Panc1 (cell line): ENCODE measurements around the gene CCDC194. TPM values are rescaled to one million over a fixed set of nuclear protein-coding genes. Genes with fewer than 3 reads are reported as not detected.

Experiments used
- ATAC-seq: fragments of 200-7000 bp; cut with Tn5 transposase; 2 replicates; pipeline ENCODE4 v1.9.1; 2020; ENCODE audit warnings: mild to moderate bottlenecking, moderate library complexity
- BruUV-seq: library from RNA; stranded (reverse); fragments of 400-500 nt; replicated peaks from 2 replicates; lab custom pipeline; 2021; lab: Mats Ljungman, UMichigan
- CTCF ChIA-PET: fragments of 300-600 bp; sonication (Branson Sonifier 250); formaldehyde crosslinking; loops from one replicate; lab custom pipeline; 2022; ENCODE audit warnings: antibody characterized with exemption; lab: Charles Lee
- POLR2A ChIA-PET: fragments of 300-600 bp; sonication (Branson Sonifier 250); formaldehyde crosslinking; loops from one replicate; lab custom pipeline; 2022; ENCODE audit warnings: antibody characterized with exemption; lab: Charles Lee
- DNase-seq: peaks from one replicate; pipeline ENCODE4 v3.0.0-alpha.2; 2010; ENCODE audit warnings: low read depth, low spot score
- H3K27ac ChIP-seq: 2 replicates; pipeline ENCODE4 v1.5.1; 2011; ENCODE audit warnings: mild to moderate bottlenecking, low read length, inconsistent platforms
- H3K27me3 ChIP-seq: fragments of 200-500 bp; sonication (Bioruptor generic); 2 replicates; pipeline ENCODE4 v1.6.0; 2014; ENCODE audit warnings: low read length, inconsistent platforms; ENCODE audit not compliant: control insufficient read depth, insufficient read depth
- H3K36me3 ChIP-seq: fragments of 200-500 bp; sonication (Bioruptor generic); 2 replicates; pipeline ENCODE4 v1.5.1; 2014; ENCODE audit warnings: inconsistent platforms, mild to moderate bottlenecking, low read length, moderate library complexity; ENCODE audit not compliant: control insufficient read depth, insufficient read depth
- H3K4me1 ChIP-seq: 2 replicates; pipeline ENCODE4 v1.5.1; 2011; ENCODE audit warnings: inconsistent platforms, mild to moderate bottlenecking, low read length, moderate library complexity; ENCODE audit not compliant: control insufficient read depth, insufficient read depth
- H3K4me3 ChIP-seq, 2 experiments: 2 replicates each; pipeline ENCODE4 v1.5.1; 2011 to 2012; ENCODE audit warnings: low read depth in 2 of 2, low read length in 2 of 2, mild to moderate bottlenecking in 2 of 2, inconsistent platforms in 1 of 2, moderate library complexity in 1 of 2
- H3K9me3 ChIP-seq: fragments of 200-500 bp; sonication (Bioruptor generic); 2 replicates; pipeline ENCODE4 v1.5.1; 2014; ENCODE audit warnings: low read depth, mild to moderate bottlenecking, inconsistent platforms, low read length, moderate library complexity; ENCODE audit not compliant: control insufficient read depth, insufficient read depth
- POLR2AphosphoS5 ChIP-seq: IDR thresholded peaks from 2 replicates; pipeline ENCODE4 v1.6.1; 2012; ENCODE audit warnings: mild to moderate bottlenecking, low read depth, low read length, moderate library complexity
- REST ChIP-seq, 2 experiments: IDR thresholded peaks; 2 replicates each; pipeline ENCODE4 v1.6.1; 2011 to 2012; ENCODE audit warnings: low read depth in 2 of 2, control low read depth in 1 of 2, low read length in 1 of 2, mild to moderate bottlenecking in 1 of 2, moderate library complexity in 1 of 2; ENCODE audit not compliant: insufficient read depth in 1 of 2
- SIN3A ChIP-seq: IDR thresholded peaks from 2 replicates; pipeline ENCODE4 v1.6.1; 2012; ENCODE audit warnings: low read depth, mild to moderate bottlenecking, low read length, moderate library complexity, borderline replicate concordance; ENCODE audit not compliant: insufficient read depth
- TCF7L2 ChIP-seq: IDR thresholded peaks from 2 replicates; pipeline ENCODE4 v1.6.1; 2011; ENCODE audit warnings: mild to moderate bottlenecking, low read depth, low read length, inconsistent platforms
- in situ Hi-C: cut with HindIII; loops from 2 replicates; pipeline ENCODE4 v1.10.0; 2016; ENCODE audit warnings: low sequenced_read_pairs, low pct_unique_long_range_greater_than_20kb
- intact Hi-C: fragments of 100-400 bp; cut with micrococcal nuclease; formaldehyde crosslinking; loops from one replicate; pipeline ENCODE4 v1.10.0; 2022; ENCODE audit not compliant: unreplicated experiment
- total RNA-seq: library from RNA; stranded (reverse); gene quantifications from one replicate; pipeline ENCODE4 v1.2.1, GENCODE V29; 2021; ENCODE audit not compliant: unreplicated experiment
- TF ChIP-seq, protein P1 (sequence below): fragments of 450-650 bp; IDR thresholded peaks from 2 replicates; pipeline ENCODE4 v1.5.1; 2017; ENCODE audit warnings: mild to moderate bottlenecking

CCDC194 gene
- total RNA-seq, 1 experiment from 2014 or later: 0.51 TPM

GRCh38 chr19:17341386-17341785 lies 52.6 kb downstream of the CCDC194 start:
- H3K4me3 ChIP-seq: no peak overlapping the region
- CTCF ChIA-PET: no interaction called here
- intact Hi-C loops: no loop called here

GRCh38 chr19:17340871-17341357 lies 53.1 kb downstream of the CCDC194 start:
- no TSS peak for BruUV-seq
- no peak overlapping the region for H3K27ac ChIP-seq
- no peak for DNase-seq
- no peaks in the 10 kb centered on the region for H3K9me3 ChIP-seq
- intact Hi-C loops: no loop called here
- H3K36me3 ChIP-seq: peaks cover 4% of the 10 kb centered on the region; the same call in 1 of the 2 replicates
- in situ Hi-C loops: no loop called here
- H3K4me1 ChIP-seq: peaks cover 4% of the 10 kb centered on the region
- ATAC-seq: no peak
- H3K4me3 ChIP-seq: no peak overlapping the region
- ChIA-PET CTCF (no interaction called here), POLR2A (no interaction called here)
- TF ChIP-seq, protein P1, sequence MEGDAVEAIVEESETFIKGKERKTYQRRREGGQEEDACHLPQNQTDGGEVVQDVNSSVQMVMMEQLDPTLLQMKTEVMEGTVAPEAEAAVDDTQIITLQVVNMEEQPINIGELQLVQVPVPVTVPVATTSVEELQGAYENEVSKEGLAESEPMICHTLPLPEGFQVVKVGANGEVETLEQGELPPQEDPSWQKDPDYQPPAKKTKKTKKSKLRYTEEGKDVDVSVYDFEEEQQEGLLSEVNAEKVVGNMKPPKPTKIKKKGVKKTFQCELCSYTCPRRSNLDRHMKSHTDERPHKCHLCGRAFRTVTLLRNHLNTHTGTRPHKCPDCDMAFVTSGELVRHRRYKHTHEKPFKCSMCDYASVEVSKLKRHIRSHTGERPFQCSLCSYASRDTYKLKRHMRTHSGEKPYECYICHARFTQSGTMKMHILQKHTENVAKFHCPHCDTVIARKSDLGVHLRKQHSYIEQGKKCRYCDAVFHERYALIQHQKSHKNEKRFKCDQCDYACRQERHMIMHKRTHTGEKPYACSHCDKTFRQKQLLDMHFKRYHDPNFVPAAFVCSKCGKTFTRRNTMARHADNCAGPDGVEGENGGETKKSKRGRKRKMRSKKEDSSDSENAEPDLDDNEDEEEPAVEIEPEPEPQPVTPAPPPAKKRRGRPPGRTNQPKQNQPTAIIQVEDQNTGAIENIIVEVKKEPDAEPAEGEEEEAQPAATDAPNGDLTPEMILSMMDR: no peak
- TF ChIP-seq TCF7L2: no peak
- no peak for TF ChIP-seq POLR2AphosphoS5
- no peak for TF ChIP-seq SIN3A
- no peak for TF ChIP-seq REST (IDR thresholded peaks at IDR 0.05; ENCODE audit: insufficient read depth in 1 of 2, low read depth in 2 of 2, low read length in 1 of 2)
- no peaks in the 10 kb centered on the region for H3K27me3 ChIP-seq

More at GRCh38 chr19:17341386-17341785, 52.6 kb downstream of the CCDC194 start:
- POLR2A ChIA-PET: no interaction called here
- no peak for TF ChIP-seq REST (IDR thresholded peaks at IDR 0.05; ENCODE audit: insufficient read depth in 1 of 2, low read depth in 2 of 2, low read length in 1 of 2)
- TF ChIP-seq, protein P1: no peak
- ATAC-seq (no peak), DNase-seq (no peak)
- no TSS peak for BruUV-seq
- H3K27me3 ChIP-seq: no peaks in the 10 kb centered on the region
- H3K27ac ChIP-seq: no peak overlapping the region
- peaks cover 4% of the 10 kb centered on the region for H3K4me1 ChIP-seq
- in situ Hi-C loops: no loop called here
- no peaks in the 10 kb centered on the region for H3K9me3 ChIP-seq
- H3K36me3 ChIP-seq: peaks cover 4% of the 10 kb centered on the region; the same call in 1 of the 2 replicates

Other genes starting within 250 kb of the CCDC194 start
- gene USE1, start 178.8 kb downstream of the CCDC194 start, total RNA-seq: 26.2 TPM
- gene OCEL1, start 168.0 kb downstream of the CCDC194 start, total RNA-seq: 37.1 TPM
- gene NR2F6, start 148.3 kb downstream of the CCDC194 start, total RNA-seq: 173 TPM
- gene USHBP1, start 129.5 kb downstream of the CCDC194 start, total RNA-seq: not detected
- gene BABAM1, start 126.8 kb downstream of the CCDC194 start, total RNA-seq: 79.5 TPM
- gene ANKLE1, start 112.3 kb downstream of the CCDC194 start, total RNA-seq: 1.1 TPM
- 19.6 TPM for gene ABHD8, start 90.8 kb downstream of the CCDC194 start, total RNA-seq
- 87.7 TPM for gene MRPL34, start 88.3 kb downstream of the CCDC194 start, total RNA-seq
- 56.0 TPM for gene DDA1, start 84.6 kb downstream of the CCDC194 start, total RNA-seq
- gene ANO8, start 59.3 kb downstream of the CCDC194 start, total RNA-seq: 13.5 TPM
- gene GTPBP3, start 56.6 kb downstream of the CCDC194 start, total RNA-seq: 35.3 TPM
- gene PLVAP, start 16.9 kb downstream of the CCDC194 start, total RNA-seq: 0.08 TPM
- gene BST2, start 11.4 kb upstream of the CCDC194 start, total RNA-seq: 11.8 TPM
- gene MVB12A, start 25.9 kb upstream of the CCDC194 start, total RNA-seq: 42.1 TPM
- gene TMEM221, start 54.5 kb upstream of the CCDC194 start, total RNA-seq: 0.39 TPM
- not detected for gene NXNL1, start 66.7 kb upstream of the CCDC194 start, total RNA-seq
- gene SLC27A1, start 76.3 kb upstream of the CCDC194 start, total RNA-seq: 5.4 TPM
- 58.2 TPM for gene PGLS, start 117.5 kb upstream of the CCDC194 start, total RNA-seq
- gene COLGALT1, start 161.5 kb upstream of the CCDC194 start, total RNA-seq: 97.2 TPM